Measurements from ENCODE around the gene INPP4B.

Gene INPP4B

DNA sequence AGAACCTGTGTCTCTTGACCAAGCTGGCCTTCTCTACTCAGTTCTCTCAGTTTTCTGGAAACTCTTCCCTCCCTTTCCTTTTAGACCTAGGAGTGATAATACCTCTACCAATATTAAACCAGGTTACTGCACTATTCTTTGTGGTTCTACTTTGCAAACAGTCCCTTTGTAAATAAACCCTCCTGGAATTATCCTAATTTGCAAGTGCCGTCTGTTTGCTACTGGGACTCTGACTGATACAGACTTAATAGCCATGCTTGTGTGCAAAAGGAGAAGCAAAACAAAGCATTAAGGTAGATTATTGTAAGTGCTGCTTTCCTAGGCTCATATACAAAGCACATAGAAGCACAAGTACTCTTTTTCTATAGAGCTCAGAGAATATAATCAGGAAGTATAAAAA is 507.0 kb downstream of the INPP4B start:
- no peak for DNase-seq

GRCh38 chr4:142336251-142336934 is 509.7 kb downstream of the INPP4B start:
- DNase-seq: no peak

DNA sequence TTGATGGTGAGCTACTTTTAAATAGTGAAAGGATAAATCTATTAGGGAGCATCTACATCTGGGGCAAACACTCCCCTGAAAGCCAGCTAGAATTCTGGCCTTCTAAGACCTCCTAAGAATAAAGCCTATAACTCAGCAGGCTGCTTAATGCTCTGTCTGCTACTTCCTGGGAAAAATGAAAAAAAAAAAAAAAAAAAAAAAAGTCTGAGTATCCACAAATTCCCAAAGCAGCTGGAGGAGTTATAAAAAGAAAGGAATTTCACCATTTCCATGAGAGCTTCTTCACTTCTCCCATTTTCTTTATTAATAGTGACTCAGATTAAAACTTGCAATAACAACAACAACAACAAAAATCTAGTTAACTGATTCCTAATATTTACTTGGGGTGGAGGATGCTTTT is 511.2 kb downstream of the INPP4B start:
- DNase-seq: no peak

GRCh38 chr4:142331646-142332045 is 514.5 kb downstream of the INPP4B start:
- DNase-seq: no peak

- DNase-seq: no peak
Observed at GRCh38 chr4:142331132-142331531, 515.0 kb downstream of the INPP4B start.

- no peak for DNase-seq
Observed at GRCh38 chr4:142330311-142330710, 515.8 kb downstream of the INPP4B start.

DNA sequence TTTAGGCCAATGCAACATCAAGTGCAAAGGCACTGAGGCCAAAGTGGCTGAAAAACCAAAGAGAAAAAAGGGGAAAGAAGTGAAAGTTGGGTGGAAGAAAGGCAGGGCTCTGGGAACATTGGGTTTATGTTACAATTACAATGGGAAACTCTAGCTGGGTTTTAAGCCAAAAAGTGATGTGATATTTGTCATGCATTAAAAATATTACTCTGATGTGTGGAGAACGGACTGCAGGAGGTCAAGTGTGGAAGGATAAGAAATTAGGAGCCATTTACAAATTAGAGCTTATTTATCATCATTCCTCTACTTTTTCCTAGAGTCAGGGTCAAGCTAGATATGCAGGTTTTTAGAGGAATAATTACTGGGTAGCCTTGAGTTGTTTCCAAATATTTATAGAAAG is 516.8 kb downstream of the INPP4B start:
- DNase-seq: no peak

- no peak for DNase-seq
Observed at GRCh38 chr4:142326181-142326580, 519.9 kb downstream of the INPP4B start.

DNA sequence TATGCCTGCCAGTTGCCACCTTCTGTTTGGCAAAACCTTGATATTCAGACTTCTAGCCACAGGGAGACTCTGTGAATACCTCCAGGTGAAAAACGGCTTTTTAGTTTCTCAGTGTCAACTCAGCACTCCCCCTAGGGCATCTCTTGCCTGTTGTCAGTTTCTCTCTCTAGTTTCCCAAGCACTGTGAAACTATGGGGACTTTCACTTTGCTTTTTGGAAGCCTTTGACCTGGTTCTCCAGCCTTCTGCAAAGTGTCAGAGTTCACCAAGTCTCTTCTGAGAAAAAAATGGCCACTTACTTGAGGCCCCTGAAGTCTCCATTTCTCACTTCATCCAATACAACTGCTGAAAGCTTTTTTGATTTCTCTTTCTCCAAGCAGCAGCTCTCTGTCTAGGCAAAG is 521.5 kb downstream of the INPP4B start:
- no peak for DNase-seq

DNA sequence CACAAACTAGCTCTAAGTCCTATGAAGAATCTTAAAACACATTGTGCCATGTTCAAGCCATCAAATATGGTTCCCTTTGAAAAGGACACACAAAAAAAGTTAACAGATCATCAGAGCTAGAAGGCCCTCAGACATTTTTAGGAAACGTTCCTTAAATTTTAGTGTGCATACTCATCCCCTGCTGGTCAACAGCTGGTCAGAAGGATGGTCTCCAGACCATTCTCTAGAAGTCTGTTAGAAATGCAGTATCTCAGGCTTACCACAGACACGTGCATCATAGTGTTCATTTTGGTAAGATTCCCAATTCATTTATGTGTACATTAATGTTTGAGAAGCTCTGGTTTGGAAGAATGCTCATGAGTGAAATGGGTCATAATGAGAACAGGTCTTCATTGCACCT is 523.1 kb downstream of the INPP4B start:
- DNase-seq: no peak

- DNase-seq: no peak
Observed at GRCh38 chr4:142318280-142318679, 527.8 kb downstream of the INPP4B start.

GRCh38 chr4:142316913-142317312 is 529.2 kb downstream of the INPP4B start:
- no peak for DNase-seq

DNA sequence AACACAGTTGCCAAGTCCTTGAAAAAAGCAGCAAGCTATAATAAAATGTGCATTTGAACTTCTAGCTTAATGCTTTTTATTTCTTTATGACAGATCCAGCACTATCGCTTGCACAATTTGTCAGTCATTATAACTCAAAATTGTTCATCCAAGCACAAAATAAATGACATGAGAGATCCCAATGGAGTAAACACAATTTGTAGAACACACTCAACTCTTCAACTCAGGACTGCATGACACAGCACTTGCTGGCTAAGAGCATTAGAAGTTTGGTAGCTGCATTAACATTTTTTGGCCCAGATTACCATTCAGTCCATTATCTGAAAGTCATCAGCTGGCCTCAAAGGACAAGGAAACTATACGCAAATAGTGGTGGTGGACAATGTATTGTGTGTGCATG is 530.1 kb downstream of the INPP4B start:
- no peak for DNase-seq

- no peak for DNase-seq
Observed at GRCh38 chr4:142314686-142315085, 531.4 kb downstream of the INPP4B start.

DNA sequence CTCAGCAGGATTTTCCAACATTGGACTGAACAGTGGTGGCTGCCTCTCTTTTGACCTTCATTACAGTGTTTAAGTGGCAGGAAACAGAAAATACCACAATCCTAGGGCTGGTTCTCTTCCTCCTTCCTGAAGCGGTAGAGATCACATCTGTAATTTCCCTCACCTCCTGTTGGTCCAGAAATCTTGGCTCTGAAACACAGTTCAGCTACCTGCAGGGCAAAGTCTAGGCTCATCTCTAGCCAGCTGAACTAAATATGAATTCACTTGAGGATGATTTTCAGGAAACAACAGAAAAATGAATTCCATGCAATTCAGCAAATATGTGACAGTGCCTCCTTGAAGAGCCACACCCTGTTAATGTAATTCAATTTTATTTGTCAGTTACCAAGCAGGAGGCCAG is 531.9 kb downstream of the INPP4B start:
- no peak for DNase-seq

GRCh38 chr4:142312391-142312790 is 533.7 kb downstream of the INPP4B start:
- no peak for DNase-seq

DNA sequence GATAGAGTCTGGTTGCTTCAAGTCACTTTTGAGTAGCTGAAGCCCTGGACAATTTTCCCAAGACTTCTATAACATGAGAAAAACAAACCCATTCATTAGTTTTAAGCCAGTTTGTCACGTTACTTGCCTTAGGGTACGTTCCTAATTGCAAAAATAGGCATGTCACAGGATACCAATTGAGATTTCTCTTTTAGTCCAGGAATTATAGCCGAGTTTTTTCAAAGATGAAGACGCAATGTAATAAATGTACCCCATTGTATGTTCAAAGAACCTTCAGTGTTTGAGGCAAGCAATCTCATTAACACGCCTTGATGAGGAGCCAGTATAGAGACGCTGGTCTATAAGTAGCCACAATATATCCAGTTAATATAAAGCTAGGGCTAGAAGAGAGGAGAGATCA is 534.2 kb downstream of the INPP4B start:
- no peak for DNase-seq

DNA sequence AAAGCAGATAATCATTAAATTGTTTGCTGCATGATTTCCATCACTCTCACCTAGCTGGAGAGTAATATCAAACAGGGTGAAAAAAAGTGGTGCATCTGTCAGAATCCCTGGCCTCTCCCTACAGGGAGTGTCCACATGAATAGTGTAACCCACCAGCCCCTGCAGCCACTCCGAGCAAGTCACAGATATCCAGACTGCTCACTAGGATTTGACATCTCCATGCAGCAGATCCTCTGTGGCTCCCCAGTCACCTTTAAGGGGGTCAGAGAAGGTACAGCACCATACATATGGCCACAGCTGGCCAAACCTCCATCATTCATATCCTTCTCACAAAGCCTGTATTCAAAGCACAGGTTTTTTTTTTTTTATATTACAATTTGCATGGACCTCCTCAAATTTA is 536.3 kb downstream of the INPP4B start:
- DNase-seq: no peak

- peak in 2 of 14 donors; percentile 2 to 3 for DNase-seq
Observed at GRCh38 chr4:142307857-142308256, 538.2 kb downstream of the INPP4B start.

- no peak for DNase-seq
Observed at GRCh38 chr4:142297313-142297712, 548.8 kb downstream of the INPP4B start.

DNA sequence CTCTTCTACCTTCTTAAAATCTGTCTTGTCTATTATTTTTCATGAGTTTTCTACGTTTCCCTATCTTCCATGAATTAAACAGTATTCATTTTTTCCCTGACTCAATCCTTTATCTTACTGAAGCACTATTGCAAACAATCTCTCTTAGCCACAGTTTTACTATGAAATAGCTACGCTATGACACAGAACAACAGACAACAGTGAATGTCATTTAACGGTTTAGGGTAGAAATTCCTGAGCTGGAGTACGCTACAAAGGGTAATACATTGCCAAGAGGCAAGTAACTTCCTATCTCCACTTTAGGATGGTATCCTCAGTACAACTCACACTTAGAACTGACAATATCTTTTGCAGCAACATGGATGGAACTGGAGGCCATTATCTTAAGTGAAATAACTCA is 552.6 kb downstream of the INPP4B start:
- no peak for DNase-seq

- no peak for DNase-seq
Observed at GRCh38 chr4:142292231-142292630, 553.9 kb downstream of the INPP4B start.

DNA sequence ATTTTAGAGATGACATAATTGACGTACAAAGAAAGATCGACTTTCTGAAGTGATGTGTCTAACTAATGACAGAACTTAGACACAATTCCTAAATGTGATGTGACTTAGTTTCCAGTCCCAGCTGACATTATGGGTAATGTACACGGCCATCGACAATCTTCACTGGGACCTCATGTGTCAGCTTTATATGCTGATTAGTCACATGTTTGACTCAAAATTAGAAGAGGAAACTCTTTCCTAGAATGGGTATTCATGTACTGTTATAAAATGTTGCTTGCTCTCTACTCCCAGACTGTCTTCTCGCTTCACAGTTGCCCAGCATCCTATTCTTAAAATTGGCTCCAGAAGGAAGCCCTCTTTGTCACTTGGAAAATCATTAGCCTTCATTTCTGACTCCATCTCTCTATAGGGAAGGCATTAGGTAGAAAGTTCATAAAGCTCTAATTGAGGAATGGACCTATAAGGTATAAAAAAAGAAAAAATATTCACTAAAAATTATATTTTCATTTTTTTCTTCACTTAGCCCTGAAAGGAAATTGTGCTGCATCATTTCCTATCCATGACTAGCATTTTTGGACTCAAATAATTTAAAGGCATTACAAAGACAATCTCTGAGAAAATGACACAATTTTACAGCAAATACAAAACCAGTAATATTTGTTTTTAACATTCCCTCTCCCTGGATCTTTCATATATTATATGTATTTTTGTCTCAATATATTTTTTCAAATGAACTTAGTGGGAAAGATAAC is 554.6 kb downstream of the INPP4B start:
- no peak for DNase-seq

GRCh38 chr4:142287371-142287770 is 558.7 kb downstream of the INPP4B start:
- no peak for DNase-seq

All from C1 segment of cervical spinal cord (tissue), 14 donors.